MM.1S (cell line): ENCODE results near the gene DLD.

Experiments used
- DNase-seq: peaks from one replicate; pipeline ENCODE4 v3.0.0-alpha.2; 2015
- H2AFZ ChIP-seq: fragments of 300-600 bp; sonication (generic); 2 replicates; pipeline ENCODE4 v1.6.0; 2016; ENCODE audit warnings: antibody characterized with exemption, low read length
- H3F3A ChIP-seq: fragments of 300-600 bp; sonication (generic); 2 replicates; pipeline ENCODE4 v1.6.1; 2016; ENCODE audit warnings: mild to moderate bottlenecking, antibody characterized with exemption, low read length, moderate library complexity, mixed read lengths; ENCODE audit not compliant: insufficient read depth
- H3K27ac ChIP-seq: fragments of 300-600 bp; sonication (generic); 2 replicates; pipeline ENCODE4 v1.5.1; 2016; ENCODE audit warnings: mild to moderate bottlenecking, low read length
- H3K27me3 ChIP-seq: fragments of 300-600 bp; sonication (generic); replicated peaks from 2 replicates; pipeline ENCODE4 v1.6.0; 2016; ENCODE audit warnings: low read length; ENCODE audit not compliant: insufficient read depth
- H3K36me3 ChIP-seq: fragments of 300-600 bp; sonication (generic); replicated peaks from 2 replicates; pipeline ENCODE4 v1.6.1; 2016; ENCODE audit warnings: mild to moderate bottlenecking, low read length, mixed read lengths; ENCODE audit not compliant: insufficient read depth
- H3K4me1 ChIP-seq: fragments of 300-600 bp; sonication (generic); 2 replicates; pipeline ENCODE4 v1.6.1; 2016; ENCODE audit warnings: low read length, mixed read lengths
- H3K4me2 ChIP-seq: fragments of 300-600 bp; sonication (generic); 2 replicates; pipeline ENCODE4 v1.6.0; 2016; ENCODE audit warnings: low read depth, low read length
- H3K4me3 ChIP-seq: fragments of 300-600 bp; sonication (generic); 2 replicates; pipeline ENCODE4 v1.5.1; 2016; ENCODE audit warnings: low read length, mixed read lengths
- H3K79me2 ChIP-seq: fragments of 300-600 bp; sonication (generic); 2 replicates; pipeline ENCODE4 v1.6.1; 2016; ENCODE audit warnings: mixed run types, low read length, mixed read lengths
- H3K9ac ChIP-seq: fragments of 300-600 bp; sonication (generic); 2 replicates; pipeline ENCODE4 v1.6.1; 2016; ENCODE audit warnings: low read length, mixed read lengths
- H3K9me2 ChIP-seq: fragments of 300-600 bp; sonication (generic); replicated peaks from 2 replicates; pipeline ENCODE4 v1.6.1; 2016; ENCODE audit warnings: mild to moderate bottlenecking, low read length, mixed read lengths; ENCODE audit not compliant: insufficient read depth
- H3K9me3 ChIP-seq: fragments of 300-600 bp; sonication (generic); replicated peaks from 2 replicates; pipeline ENCODE4 v1.6.1; 2016; ENCODE audit warnings: mild to moderate bottlenecking, low read length, mixed read lengths; ENCODE audit not compliant: insufficient read depth
- H4K20me1 ChIP-seq: fragments of 300-600 bp; sonication (generic); 2 replicates; pipeline ENCODE4 v1.6.1; 2016; ENCODE audit warnings: mild to moderate bottlenecking, low read length, moderate library complexity, mixed read lengths; ENCODE audit not compliant: insufficient read depth
- EZH2 ChIP-seq: fragments of 300-600 bp; sonication (generic); optimal IDR thresholded peaks from 2 replicates; pipeline ENCODE3; 2017; ENCODE audit warnings: low read depth, mild to moderate bottlenecking, antibody characterized with exemption, low read length, mixed read lengths
- EZH2phosphoT487 ChIP-seq: fragments of 300-600 bp; sonication (generic); IDR thresholded peaks from 2 replicates; pipeline ENCODE4 v1.6.1; 2018; ENCODE audit warnings: antibody characterized with exemption, low read length
- TF ChIP-seq, protein P1 (sequence below): fragments of 300-600 bp; sonication (generic); IDR thresholded peaks from 2 replicates; pipeline ENCODE4 v1.5.1; 2016; ENCODE audit warnings: antibody characterized with exemption, low read length, mixed read lengths

The DLD gene

DNA sequence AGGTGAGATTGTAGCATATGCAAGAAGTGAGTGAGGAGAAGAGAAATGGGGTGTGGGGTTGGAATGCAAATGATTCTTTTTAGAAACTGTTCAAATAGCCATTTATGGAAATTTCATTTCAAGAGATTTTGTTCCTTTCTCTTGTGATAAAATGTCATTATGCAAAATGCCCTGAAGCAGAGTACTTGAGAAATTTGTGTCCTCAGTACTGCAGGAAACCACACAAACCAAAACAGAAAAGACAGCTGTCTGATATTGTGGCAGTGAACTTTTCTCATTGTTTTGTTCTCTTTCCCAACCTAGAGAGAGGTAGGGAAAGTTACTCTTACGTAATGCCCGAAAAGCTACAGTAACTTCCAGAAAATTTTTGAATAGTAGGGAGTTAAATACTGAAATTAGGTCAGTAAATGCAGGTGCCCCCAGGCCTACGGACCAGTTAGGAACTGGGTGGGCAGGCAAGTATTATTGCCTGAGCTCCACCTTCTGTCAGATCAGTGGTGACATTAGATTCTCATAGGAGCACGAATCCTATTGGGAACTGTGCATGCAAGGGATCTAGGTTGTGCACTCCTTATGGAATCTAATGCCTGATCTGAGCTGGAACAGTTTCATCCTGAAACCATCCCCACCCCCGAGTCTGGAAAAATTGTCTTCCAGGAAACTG is 34.0 kb downstream of the DLD start:
- Histone ChIP-seq H3K79me2 (no peaks in the 10 kb centered on the region), H3F3A (peaks cover 6% of the 10 kb centered on the region; the same call in 1 of the 2 replicates), H3K27ac (no peak overlapping the region), H2AFZ (no peak overlapping the region), H3K9me3 (no peaks in the 10 kb centered on the region), H3K4me3 (no peak overlapping the region), H3K36me3 (peaks cover 5% of the 10 kb centered on the region; the same call in 1 of the 2 replicates), H3K9ac (no peak overlapping the region), H3K9me2 (no peaks in the 10 kb centered on the region), H3K27me3 (no peaks in the 10 kb centered on the region), H3K4me2 (no peak overlapping the region), H4K20me1 (no peaks in the 10 kb centered on the region), H3K4me1 (no peaks in the 10 kb centered on the region)
- peak; percentile 46 for DNase-seq
- no peak for TF ChIP-seq EZH2phosphoT487
- TF ChIP-seq, protein P1, sequence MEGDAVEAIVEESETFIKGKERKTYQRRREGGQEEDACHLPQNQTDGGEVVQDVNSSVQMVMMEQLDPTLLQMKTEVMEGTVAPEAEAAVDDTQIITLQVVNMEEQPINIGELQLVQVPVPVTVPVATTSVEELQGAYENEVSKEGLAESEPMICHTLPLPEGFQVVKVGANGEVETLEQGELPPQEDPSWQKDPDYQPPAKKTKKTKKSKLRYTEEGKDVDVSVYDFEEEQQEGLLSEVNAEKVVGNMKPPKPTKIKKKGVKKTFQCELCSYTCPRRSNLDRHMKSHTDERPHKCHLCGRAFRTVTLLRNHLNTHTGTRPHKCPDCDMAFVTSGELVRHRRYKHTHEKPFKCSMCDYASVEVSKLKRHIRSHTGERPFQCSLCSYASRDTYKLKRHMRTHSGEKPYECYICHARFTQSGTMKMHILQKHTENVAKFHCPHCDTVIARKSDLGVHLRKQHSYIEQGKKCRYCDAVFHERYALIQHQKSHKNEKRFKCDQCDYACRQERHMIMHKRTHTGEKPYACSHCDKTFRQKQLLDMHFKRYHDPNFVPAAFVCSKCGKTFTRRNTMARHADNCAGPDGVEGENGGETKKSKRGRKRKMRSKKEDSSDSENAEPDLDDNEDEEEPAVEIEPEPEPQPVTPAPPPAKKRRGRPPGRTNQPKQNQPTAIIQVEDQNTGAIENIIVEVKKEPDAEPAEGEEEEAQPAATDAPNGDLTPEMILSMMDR = no peak
- no peak for TF ChIP-seq EZH2

- H2AFZ ChIP-seq = no peak overlapping the region
- no peak overlapping the region for H3K4me2 ChIP-seq
- H3K4me1 ChIP-seq = no peaks in the 10 kb centered on the region
- H3K9me3 ChIP-seq = no peaks in the 10 kb centered on the region
- H3K9ac ChIP-seq = no peak overlapping the region
- H3K27ac ChIP-seq = no peak overlapping the region
- peaks cover 5% of the 10 kb centered on the region; the same call in 1 of the 2 replicates for H3K36me3 ChIP-seq
- DNase-seq = no peak
- no peaks in the 10 kb centered on the region for H4K20me1 ChIP-seq
- no peak overlapping the region for H3K4me3 ChIP-seq
- no peaks in the 10 kb centered on the region for H3K79me2 ChIP-seq
- H3K27me3 ChIP-seq = no peaks in the 10 kb centered on the region
- peaks cover 6% of the 10 kb centered on the region; the same call in 1 of the 2 replicates for H3F3A ChIP-seq
- no peaks in the 10 kb centered on the region for H3K9me2 ChIP-seq
- TF ChIP-seq, protein P1 = no peak
- no peak for TF ChIP-seq EZH2
- TF ChIP-seq EZH2phosphoT487 = no peak
Measured at GRCh38 chr7:107926481-107926880, 35.5 kb downstream of the DLD start.

DNA sequence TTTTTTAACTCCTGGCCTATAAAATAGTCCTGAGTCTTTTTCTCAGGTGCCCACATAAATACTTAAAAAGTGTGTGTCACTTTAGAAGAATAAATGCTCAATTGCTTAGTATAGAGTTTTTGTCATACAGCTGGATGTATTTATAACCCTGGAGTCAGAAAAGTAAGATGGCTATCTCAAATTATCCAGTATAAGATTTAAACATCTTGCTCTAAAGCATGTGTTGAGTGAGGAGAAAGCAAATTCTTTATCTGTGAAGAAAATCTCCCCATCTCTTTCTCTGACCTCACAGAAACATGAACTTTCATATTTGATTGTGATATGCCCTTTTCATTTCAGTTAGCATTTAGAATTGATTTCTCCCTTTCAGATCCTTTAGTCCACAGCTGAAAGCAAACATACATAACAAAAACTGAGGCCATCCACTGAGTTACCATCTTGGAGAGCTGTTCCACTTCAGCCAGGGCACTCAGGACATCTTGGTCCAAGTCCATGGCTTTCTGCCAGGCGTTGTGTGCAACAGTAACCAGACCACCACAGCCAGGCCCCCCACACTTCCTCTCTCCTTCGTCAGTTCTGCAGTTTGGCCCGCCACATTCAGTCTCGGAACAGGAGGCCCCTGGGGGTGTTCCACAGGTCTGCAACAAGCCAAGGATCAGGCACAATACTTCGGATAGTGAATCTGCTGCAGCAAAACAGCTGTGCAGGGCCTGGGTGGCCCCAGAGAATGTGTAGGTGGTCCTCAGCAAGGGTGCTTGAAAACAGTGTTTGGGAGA is 40.9 kb downstream of the DLD start:
- Histone ChIP-seq H3K4me2 (no peak overlapping the region), H3K9ac (no peak overlapping the region), H3F3A (no peaks in the 10 kb centered on the region), H3K4me1 (no peaks in the 10 kb centered on the region), H3K9me2 (no peaks in the 10 kb centered on the region), H3K27ac (no peak overlapping the region), H2AFZ (no peak overlapping the region), H3K36me3 (no peaks in the 10 kb centered on the region), H3K27me3 (no peaks in the 10 kb centered on the region), H3K9me3 (no peaks in the 10 kb centered on the region), H3K4me3 (no peak overlapping the region), H3K79me2 (no peaks in the 10 kb centered on the region), H4K20me1 (no peaks in the 10 kb centered on the region)
- TF ChIP-seq, protein P1 = no peak
- TF ChIP-seq EZH2 = no peak
- no peak for TF ChIP-seq EZH2phosphoT487
- DNase-seq = no peak
